Inferior parietal cortex (tissue), 1 donor: ENCODE measurements around the gene ALB.
"Not testable (repeated sequence)": the region's sequence is repeated elsewhere in the genome, so short reads cannot be mapped to it uniquely, and the experiment has no call there.

Experiments used
- DNase-seq: peaks from one replicate; pipeline ENCODE4 v3.0.0-alpha.2; 2016; ENCODE audit errors: extremely low spot score

Gene ALB

DNA sequence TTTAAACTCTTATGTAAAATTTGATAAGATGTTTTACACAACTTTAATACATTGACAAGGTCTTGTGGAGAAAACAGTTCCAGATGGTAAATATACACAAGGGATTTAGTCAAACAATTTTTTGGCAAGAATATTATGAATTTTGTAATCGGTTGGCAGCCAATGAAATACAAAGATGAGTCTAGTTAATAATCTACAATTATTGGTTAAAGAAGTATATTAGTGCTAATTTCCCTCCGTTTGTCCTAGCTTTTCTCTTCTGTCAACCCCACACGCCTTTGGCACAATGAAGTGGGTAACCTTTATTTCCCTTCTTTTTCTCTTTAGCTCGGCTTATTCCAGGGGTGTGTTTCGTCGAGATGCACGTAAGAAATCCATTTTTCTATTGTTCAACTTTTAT is at the start of gene ALB:
TSS of gene ALB (plus strand) at position 246 of the 400 bp plus-strand sequence. CDS start at position 287, 41 bp downstream.
- no peak for DNase-seq

DNA sequence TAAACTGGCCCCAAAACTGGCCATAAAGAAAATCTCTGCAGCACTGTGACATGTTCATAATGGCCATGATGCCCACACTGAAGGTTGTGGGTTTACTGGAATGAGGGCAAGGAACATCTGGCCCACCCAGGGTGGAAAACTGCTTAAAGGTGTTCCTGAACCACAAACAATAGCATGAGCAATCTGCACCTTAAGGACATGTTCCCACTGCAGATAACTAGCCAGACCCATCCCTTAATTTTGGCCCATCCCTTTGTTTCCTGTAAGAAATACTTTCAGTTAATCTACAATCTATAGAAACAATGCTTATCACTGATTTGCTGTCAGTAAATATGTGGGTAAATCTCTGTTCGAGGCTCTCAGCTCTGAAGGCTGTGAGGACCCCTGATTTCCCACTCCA is 46.9 kb upstream of the ALB start:
- not testable (repeated sequence) for DNase-seq

DNA sequence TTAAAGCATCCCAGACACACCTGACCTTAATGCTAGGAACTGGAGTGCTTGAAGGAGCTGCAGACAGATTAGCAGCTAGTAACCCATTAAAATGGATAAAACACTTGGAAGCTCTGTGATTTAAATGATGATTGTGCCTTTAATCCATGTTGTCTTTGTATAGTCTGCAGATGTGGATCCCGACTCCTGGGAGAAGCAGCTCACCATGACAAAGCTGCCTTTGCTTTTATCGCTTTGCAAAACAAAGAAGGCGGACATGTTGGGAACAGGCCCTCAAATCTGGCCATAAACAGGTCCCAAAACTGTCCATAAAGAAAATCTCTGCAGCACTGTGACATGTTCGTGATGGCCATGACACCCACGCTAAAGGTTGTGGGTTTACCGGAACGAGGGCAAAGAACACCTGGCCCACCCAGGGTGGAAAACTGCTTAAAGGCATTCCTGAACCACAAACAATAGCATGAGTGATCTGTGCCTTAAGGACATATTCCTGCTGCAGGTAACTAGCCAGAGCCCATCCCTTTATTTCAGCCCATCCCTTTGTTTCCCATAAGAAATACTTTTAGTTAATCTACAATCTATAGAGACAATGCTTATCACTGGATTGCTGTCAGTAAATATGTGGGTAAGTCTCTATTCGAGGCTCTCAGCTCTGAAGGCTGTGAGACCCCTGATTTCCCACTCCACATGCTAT is 34.4 kb upstream of the ALB start:
- DNase-seq: not testable (repeated sequence)

DNA sequence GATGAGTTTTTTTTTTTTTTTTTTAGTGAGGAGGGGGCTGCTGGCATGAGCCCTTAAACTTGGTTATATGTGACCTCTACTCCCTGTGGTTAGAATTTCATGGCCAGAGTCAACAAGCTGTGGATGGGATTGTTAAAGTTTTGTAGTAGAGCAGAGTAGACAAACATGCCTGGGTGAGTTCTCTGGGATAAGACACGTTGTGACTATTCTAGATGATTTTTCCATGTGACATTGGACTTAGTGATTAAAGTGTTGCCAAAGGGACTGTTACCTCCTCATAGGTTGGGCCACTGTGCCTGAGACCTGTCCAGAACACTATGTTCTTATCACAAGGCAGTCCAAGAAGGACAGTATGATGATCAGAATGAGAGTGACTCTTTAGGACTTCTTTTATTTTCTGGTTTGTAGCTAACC is 28.8 kb upstream of the ALB start:
- DNase-seq: no peak

DNA sequence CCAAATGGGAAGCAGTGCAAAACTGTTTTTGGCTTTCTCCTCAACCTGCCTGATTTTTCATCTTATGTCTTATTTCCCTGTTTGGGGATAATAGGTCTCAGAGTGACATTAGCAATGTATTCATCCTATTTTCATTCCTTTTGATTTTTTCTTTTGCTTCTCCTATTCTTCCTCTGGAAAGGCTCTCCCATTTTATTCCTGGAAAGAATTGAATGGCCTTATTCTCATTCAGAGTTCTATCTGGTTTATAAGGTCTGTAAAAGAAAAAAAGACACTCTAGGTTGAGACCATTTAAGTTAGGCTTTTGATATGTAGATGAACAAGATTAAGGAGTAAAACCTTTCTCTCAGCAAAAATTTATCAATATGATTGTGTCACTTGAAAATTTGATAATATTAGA is 27.8 kb upstream of the ALB start:
- DNase-seq: no peak

GRCh38 chr4:73376976-73377375 is 27.1 kb upstream of the ALB start:
- no peak for DNase-seq

- no peak for DNase-seq
Observed at GRCh38 chr4:73378887-73379286, 25.2 kb upstream of the ALB start.

DNA sequence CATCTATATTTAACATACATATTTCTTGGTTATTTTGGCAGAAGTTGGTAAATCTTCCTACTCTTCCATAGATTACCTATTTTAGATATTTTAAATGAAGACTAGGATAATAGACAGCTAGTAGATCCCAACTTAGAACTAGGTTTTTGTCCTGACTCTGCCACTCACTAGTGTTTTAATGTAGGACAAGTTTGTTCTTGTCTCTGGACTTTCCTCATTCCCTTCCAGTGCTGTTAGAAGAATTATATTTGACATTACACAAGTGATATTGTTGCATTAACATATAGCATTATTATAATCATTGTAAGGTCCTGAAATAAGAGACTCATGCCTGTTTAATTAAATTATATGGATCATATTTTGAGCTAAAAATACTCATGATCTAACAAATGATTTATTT is 24.1 kb upstream of the ALB start:
- DNase-seq: no peak

- no peak for DNase-seq
Observed at GRCh38 chr4:73381214-73381613, 22.9 kb upstream of the ALB start.

GRCh38 chr4:73383452-73383851 is 20.6 kb upstream of the ALB start:
- no peak for DNase-seq

DNA sequence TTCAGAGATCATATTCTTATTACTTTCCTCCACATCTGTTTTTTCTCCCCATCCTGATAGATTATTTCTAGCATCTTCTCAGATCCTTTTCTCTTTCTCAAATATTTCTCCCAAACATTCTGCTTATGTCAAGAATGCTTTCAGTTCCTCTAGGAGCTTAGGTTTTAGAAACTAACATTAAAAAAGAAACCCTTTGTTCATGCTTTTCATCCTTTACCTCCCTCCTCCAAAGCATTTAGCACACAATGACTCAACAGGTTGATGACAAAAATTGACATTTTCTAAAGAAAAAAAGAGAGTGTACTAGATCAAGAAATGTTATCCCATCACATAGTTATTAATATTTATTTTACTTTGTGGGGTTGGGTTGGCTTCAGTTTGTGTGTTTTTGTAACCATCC is 16.5 kb upstream of the ALB start:
- DNase-seq: no peak

- no peak for DNase-seq
Observed at GRCh38 chr4:73388887-73389286, 15.2 kb upstream of the ALB start.

GRCh38 chr4:73389663-73390062 is 14.4 kb upstream of the ALB start:
- DNase-seq: not testable (repeated sequence)

GRCh38 chr4:73391774-73392173 is 12.3 kb upstream of the ALB start:
- no peak for DNase-seq

- DNase-seq: no peak
Observed at GRCh38 chr4:73392936-73393335, 11.2 kb upstream of the ALB start.

DNA sequence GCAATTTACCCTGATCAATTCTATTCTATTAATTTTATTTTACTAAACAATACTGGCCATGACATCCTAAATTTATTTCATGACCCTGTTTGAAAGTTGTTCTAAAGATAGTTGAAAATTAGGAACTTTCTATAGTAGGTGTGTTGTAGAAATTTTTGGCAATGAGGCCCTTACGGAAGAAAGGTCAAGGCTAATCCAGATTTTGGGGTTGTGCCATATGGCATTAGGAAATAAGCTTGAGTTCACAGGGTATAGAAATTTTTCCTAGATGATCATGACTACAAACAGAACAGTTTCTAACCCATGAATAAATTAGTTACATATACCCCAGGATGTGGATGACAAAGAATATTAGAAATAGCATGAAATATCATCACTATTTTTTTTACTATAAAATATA is 7.8 kb upstream of the ALB start:
- DNase-seq: no peak

DNA sequence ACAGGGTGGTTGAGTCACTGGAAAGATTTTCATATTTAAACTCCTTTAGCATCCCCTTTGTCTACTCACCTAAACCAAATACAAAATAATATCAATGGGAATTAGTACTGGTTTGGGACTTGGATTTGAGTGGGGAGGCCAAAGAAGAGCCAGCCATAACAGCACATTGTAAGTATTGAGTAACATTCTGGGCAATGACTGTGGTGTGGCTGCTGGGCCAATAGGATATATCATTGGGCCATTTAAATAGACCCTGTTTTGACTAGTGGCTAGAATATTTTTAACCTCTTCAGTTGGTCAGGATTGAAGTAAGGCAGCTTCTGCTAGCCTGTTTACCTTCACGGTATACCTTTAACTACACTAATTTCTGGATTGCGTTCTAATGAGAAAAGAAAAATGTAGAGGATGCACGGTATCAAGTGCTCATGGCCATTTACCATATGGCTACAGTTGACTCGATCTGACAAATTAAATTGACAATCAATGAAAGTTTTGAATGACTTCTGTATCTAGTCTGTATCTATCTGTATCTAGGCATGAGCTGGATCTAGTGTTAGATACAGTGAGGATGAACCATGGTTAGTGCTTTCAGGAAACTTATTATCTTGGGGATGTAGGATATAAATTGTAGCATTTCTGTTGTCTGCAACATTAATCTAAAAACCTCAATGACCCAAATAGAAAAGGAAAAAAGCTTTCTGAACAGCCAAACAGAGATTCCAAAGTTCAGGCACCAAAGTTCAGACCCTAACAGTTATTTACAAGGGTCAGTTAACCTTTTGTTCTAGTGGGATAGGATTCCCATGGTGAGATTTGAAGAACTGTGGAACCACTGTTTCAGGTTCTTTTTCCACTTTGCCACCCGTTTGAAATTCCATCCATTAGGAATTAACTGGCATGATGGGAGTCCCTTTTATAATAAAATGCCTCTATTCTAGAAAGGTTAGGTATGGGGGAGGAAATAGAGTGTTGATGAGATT is 6.8 kb upstream of the ALB start:
- DNase-seq: no peak

- DNase-seq: no peak
Observed at GRCh38 chr4:73401412-73401811, 2.7 kb upstream of the ALB start.

- DNase-seq: no peak
Observed at GRCh38 chr4:73404457-73404856, 370 bp downstream of the ALB start.

DNA sequence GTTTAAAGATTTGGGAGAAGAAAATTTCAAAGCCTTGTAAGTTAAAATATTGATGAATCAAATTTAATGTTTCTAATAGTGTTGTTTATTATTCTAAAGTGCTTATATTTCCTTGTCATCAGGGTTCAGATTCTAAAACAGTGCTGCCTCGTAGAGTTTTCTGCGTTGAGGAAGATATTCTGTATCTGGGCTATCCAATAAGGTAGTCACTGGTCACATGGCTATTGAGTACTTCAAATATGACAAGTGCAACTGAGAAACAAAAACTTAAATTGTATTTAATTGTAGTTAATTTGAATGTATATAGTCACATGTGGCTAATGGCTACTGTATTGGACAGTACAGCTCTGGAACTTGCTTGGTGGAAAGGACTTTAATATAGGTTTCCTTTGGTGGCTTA is 1.1 kb downstream of the ALB start:
- no peak for DNase-seq

GRCh38 chr4:73406548-73406875 is 2.4 kb downstream of the ALB start:
- DNase-seq: no peak

DNA sequence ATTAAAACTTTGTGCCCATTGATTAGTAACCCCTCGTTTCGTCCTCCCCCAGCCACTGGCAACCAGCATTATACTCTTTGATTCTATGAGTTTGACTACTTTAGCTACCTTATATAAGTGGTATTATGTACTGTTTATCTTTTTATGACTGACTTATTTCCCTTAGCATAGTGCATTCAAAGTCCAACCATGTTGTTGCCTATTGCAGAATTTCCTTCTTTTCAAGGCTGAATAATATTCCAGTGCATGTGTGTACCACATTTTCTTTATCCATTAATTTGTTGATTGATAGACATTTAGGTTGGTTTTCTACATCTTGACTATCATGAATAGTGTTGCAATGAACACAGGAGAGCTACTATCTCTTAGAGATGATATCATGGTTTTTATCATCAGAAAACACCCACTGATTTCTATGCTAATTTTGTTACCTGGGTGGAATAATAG is 3.2 kb downstream of the ALB start:
- DNase-seq: no peak
